Transverse colon (tissue), 4 donors: ENCODE data around the gene GID8. TPM values are rescaled to one million over a fixed set of nuclear protein-coding genes. Genes with fewer than 3 reads are reported as not detected.

Experiments used
- DNase-seq: peaks from one replicate; pipeline ENCODE4 v3.0.0-alpha.2; 2019
- H3K27ac ChIP-seq, 4 donors: fragments of 200-600 bp; sonication (generic); 2 replicates each; pipeline ENCODE4 v1.5.1; 2016 to 2018; ENCODE audit warnings: inconsistent platforms in 4 of 4
- H3K27me3 ChIP-seq: fragments of 200-600 bp; sonication (generic); 2 replicates; pipeline ENCODE4 v1.5.1; 2017; ENCODE audit warnings: inconsistent platforms
- H3K36me3 ChIP-seq, 4 donors: fragments of 200-600 bp; sonication (generic); 2 replicates each; pipeline ENCODE4 v1.5.1; 2017 to 2019; ENCODE audit warnings: inconsistent platforms in 4 of 4
- H3K4me1 ChIP-seq, 4 donors: fragments of 200-600 bp; sonication (generic); 2 replicates each; pipeline ENCODE4 v1.5.1; 2017 to 2020; ENCODE audit warnings: inconsistent platforms in 4 of 4
- H3K4me3 ChIP-seq, 4 donors: fragments of 200-600 bp; sonication (generic); 1 replicate in 1 of 4; 2 replicates in 3 of 4; pipeline versions ENCODE4 v1.5.1 to v1.6.1; 2017 to 2019; ENCODE audit warnings: inconsistent platforms in 4 of 4
- H3K9me3 ChIP-seq, 2 donors: fragments of 200-600 bp; sonication (generic); 2 replicates each; pipeline ENCODE4 v1.5.1; 2017 to 2019; ENCODE audit warnings: inconsistent platforms in 2 of 2
- CTCF ChIP-seq, 5 experiments: fragments of 200-600 bp in 3 of 5; fragments of 450-650 bp in 2 of 5; sonication (generic) in 3 of 5; IDR thresholded peaks; 1 replicate in 2 of 5; 2 replicates in 3 of 5; pipeline ENCODE4 v1.5.1; 2016 to 2017; ENCODE audit warnings: antibody characterized with exemption in 5 of 5, inconsistent platforms in 3 of 5, mild to moderate bottlenecking in 2 of 5, moderate library complexity in 1 of 5
- EP300 ChIP-seq: sonication (generic); formaldehyde crosslinking; IDR thresholded peaks from one replicate; pipeline ENCODE4 v1.6.1; 2017; ENCODE audit warnings: antibody characterized with exemption, low read depth
- POLR2A ChIP-seq: fragments of 450-650 bp; IDR thresholded peaks from one replicate; pipeline ENCODE4 v1.6.1; 2016; ENCODE audit warnings: antibody characterized with exemption, mild to moderate bottlenecking, moderate library complexity
- POLR2AphosphoS5 ChIP-seq, 3 donors: sonication (generic); formaldehyde crosslinking; IDR thresholded peaks; one replicate each; pipeline ENCODE4 v1.6.1; 2016; ENCODE audit warnings: antibody characterized with exemption in 3 of 3
- WGBS, 2 donors: methylation state at CpG; one replicate each; pipeline ENCODE4 v1.1.5; 2018; ENCODE audit warnings: low coverage in 1 of 2; 5-methylcytosine and 5-hydroxymethylcytosine counted together
- in situ Hi-C, 4 donors: fragments of 200-750 bp; cut with MboI; loops; one replicate each; pipeline versions ENCODE4 v1.15.0 to v1.15.1; 2017; ENCODE audit warnings: low sequenced_read_pairs in 3 of 4, low pct_ligation_motif_present in 1 of 4, low pct_unique_long_range_greater_than_20kb in 1 of 4
- intact Hi-C: fragments of 100-400 bp; cut with DNase I; formaldehyde crosslinking; loops from one replicate; pipeline ENCODE4 v1.15.1; 2023; ENCODE audit warnings: low total_unique reads
- total RNA-seq, 4 donors: library from RNA; depleted of rRNA; stranded (reverse); fragments of >200 nt; gene quantifications; one replicate each; pipeline ENCODE4 v1.1.0, GENCODE V29; 2016

Gene GID8
- total RNA-seq, 4 donors from 2014 or later: 29.5 to 34.1 (median 31.7) TPM

DNA sequence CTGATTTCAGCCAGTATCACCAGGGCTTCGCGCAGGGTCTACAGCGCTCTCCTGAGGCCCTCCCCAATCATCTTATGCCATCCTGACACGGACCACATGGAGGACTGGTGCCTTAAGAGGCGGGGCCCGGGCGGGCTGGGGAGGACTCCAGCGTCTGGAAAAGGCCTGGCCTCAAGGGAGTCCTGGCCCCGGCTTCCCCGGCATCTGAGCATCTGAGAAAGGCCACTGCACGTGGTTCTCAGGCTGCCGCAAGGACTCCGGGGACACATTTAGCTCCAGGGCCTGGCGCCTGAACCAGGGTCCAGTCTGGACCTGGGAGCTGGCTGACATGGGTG lies 47.5 kb downstream of the GID8 start:
- TF ChIP-seq POLR2AphosphoS5 (IDR thresholded peaks at IDR 0.05) (no peak), POLR2A (no peak), CTCF (IDR thresholded peaks at IDR 0.05) (no peak), EP300 (no peak)
- DNase-seq: no peak
- Histone ChIP-seq H3K27me3 (peaks cover 70% of the 10 kb centered on the region), H3K4me1 (peaks cover 0 to 3% (median 0%) of the 10 kb centered on the region in 4 donors), H3K27ac (no peak overlapping the region), H3K36me3 (no peaks in the 10 kb centered on the region), H3K4me3 (no peak overlapping the region), H3K9me3 (no peaks in the 10 kb centered on the region)
- in situ Hi-C loops: no loop called here
- intact Hi-C loops: no loop called here
- WGBS, 2 donors: 68% methylated on average over 14 of the region's 14 CpGs; no CpG with 5 or more reads in 1 of the 2 donors

- Histone ChIP-seq H3K9me3 (no peaks in the 10 kb centered on the region), H3K27me3 (peaks cover 68% of the 10 kb centered on the region), H3K4me1 (no peaks in the 10 kb centered on the region), H3K36me3 (no peaks in the 10 kb centered on the region), H3K27ac (no peak overlapping the region), H3K4me3 (no peak overlapping the region)
- DNase-seq: no peak
- TF ChIP-seq POLR2A: no peak
- TF ChIP-seq POLR2AphosphoS5 (IDR thresholded peaks at IDR 0.05): no peak
- TF ChIP-seq EP300: no peak
- TF ChIP-seq CTCF (IDR thresholded peaks at IDR 0.05): no peak
- WGBS, 2 donors: 66 to 86% methylated on average over 1 to 6 of the region's 6 CpGs
- in situ Hi-C loops: no loop called here
- intact Hi-C loops: no loop called here
Measured at GRCh38 chr20:62986257-62986800, 48.4 kb downstream of the GID8 start.

GRCh38 chr20:62987114-62987513 lies 49.2 kb downstream of the GID8 start:
- H3K9me3 ChIP-seq: no peaks in the 10 kb centered on the region
- in situ Hi-C loops: no loop called here
- no peaks in the 10 kb centered on the region for H3K4me1 ChIP-seq
- H3K27ac ChIP-seq: no peak overlapping the region
- intact Hi-C loops: no loop called here
- H3K36me3 ChIP-seq: no peaks in the 10 kb centered on the region
- no peak for TF ChIP-seq CTCF (IDR thresholded peaks at IDR 0.05)
- TF ChIP-seq EP300: no peak
- no peak for TF ChIP-seq POLR2AphosphoS5 (IDR thresholded peaks at IDR 0.05)
- TF ChIP-seq POLR2A: no peak
- WGBS, 2 donors: 47 to 64% methylated on average over 3 to 10 of the region's 10 CpGs
- no peak for DNase-seq
- H3K27me3 ChIP-seq: peaks cover 66% of the 10 kb centered on the region
- H3K4me3 ChIP-seq: no peak overlapping the region

DNA sequence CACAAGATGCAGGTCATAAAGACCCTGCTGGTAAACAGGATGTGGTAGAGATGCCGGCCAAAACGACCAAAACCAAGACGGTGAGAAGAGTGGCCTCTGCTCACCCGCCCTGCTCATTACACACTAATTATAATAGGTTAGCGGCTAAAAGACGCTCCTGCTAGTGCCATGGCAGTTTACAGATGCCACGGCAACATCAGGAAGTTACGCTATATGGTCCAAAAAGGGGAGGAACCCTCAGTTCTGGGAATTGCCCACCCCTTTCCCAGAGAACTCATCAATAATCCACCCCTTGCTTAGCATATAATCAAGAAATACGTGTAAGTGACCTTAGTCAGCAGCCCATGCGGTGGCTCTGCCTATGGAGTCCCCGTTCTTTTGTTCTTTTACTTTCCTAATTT lies 51.3 kb downstream of the GID8 start:
- intact Hi-C loops (no loop called here), in situ Hi-C loops (no loop called here)
- H3K9me3 ChIP-seq: no peaks in the 10 kb centered on the region
- no peaks in the 10 kb centered on the region for H3K4me1 ChIP-seq
- H3K4me3 ChIP-seq: no peak overlapping the region
- DNase-seq: no peak
- H3K27me3 ChIP-seq: peaks cover 46% of the 10 kb centered on the region
- 40 to 53% methylated on average over 4 to 11 of the region's 11 CpGs for WGBS, 2 donors
- TF ChIP-seq CTCF (IDR thresholded peaks at IDR 0.05) (no peak), POLR2AphosphoS5 (IDR thresholded peaks at IDR 0.05) (no peak), EP300 (no peak), POLR2A (no peak)
- no peak overlapping the region for H3K27ac ChIP-seq
- H3K36me3 ChIP-seq: no peaks in the 10 kb centered on the region
